OCI-LY7 (cell line): ENCODE results near the gene GALNT2. TPM values are rescaled to one million over a fixed set of nuclear protein-coding genes. Genes with fewer than 3 reads are reported as not detected.

Experiments
- BruUV-seq: library from RNA; stranded (reverse); fragments of 400-500 nt; replicated peaks from 2 replicates; lab custom pipeline; 2021; lab: Mats Ljungman, UMichigan
- CTCF ChIA-PET: fragments of 300-600 bp; sonication (Branson Sonifier 250); formaldehyde crosslinking; loops from one replicate; lab custom pipeline; 2022; ENCODE audit warnings: antibody characterized with exemption; ENCODE audit not compliant: unreplicated experiment; lab: Charles Lee
- POLR2A ChIA-PET: fragments of 300-600 bp; sonication (Branson Sonifier 250); formaldehyde crosslinking; loops from one replicate; lab custom pipeline; 2022; ENCODE audit warnings: antibody characterized with exemption; lab: Charles Lee
- DNase-seq: peaks from one replicate; pipeline ENCODE4 v3.0.0-alpha.2; 2015; ENCODE audit warnings: low spot score
- H2AFZ ChIP-seq: fragments of 200-600 bp; sonication (generic), shearing (Covaris generic); 2 replicates; pipeline ENCODE4 v1.6.1; 2014; ENCODE audit warnings: mild to moderate bottlenecking, antibody characterized with exemption, low read length, moderate library complexity
- H3K27ac ChIP-seq: fragments of 200-600 bp; sonication (generic); 2 replicates; pipeline ENCODE4 v1.5.1; 2014; ENCODE audit warnings: mixed run types, low read depth, mild to moderate bottlenecking, moderate library complexity, low read length, inconsistent platforms; ENCODE audit not compliant: poor library complexity, severe bottlenecking
- H3K36me3 ChIP-seq: fragments of 200-600 bp; sonication (generic); 2 replicates; pipeline ENCODE4 v1.6.1; 2014; ENCODE audit warnings: mild to moderate bottlenecking, antibody characterized with exemption, low read length, moderate library complexity, mixed read lengths; ENCODE audit not compliant: insufficient read depth
- H3K4me1 ChIP-seq: fragments of 200-600 bp; sonication (generic); 2 replicates; pipeline ENCODE4 v1.5.1; 2014; ENCODE audit warnings: mild to moderate bottlenecking, low read length; ENCODE audit not compliant: insufficient read depth, poor library complexity, severe bottlenecking
- H3K4me2 ChIP-seq: fragments of 200-600 bp; sonication (generic); 2 replicates; pipeline ENCODE4 v1.6.1; 2014; ENCODE audit warnings: mild to moderate bottlenecking, low read length
- H3K4me3 ChIP-seq: fragments of 200-600 bp; sonication (generic); 2 replicates; pipeline ENCODE4 v1.5.1; 2014; ENCODE audit warnings: mild to moderate bottlenecking, low read depth, low read length; ENCODE audit not compliant: poor library complexity, severe bottlenecking
- H3K79me2 ChIP-seq: fragments of 200-600 bp; sonication (generic); 2 replicates; pipeline ENCODE4 v1.6.1; 2016; ENCODE audit warnings: low read depth, mild to moderate bottlenecking, low read length, moderate library complexity, mixed read lengths; ENCODE audit not compliant: insufficient read depth
- H3K9me2 ChIP-seq: fragments of 200-600 bp; sonication (generic); 2 replicates; pipeline ENCODE4 v1.6.1; 2016; ENCODE audit warnings: mild to moderate bottlenecking, low read length, mixed read lengths; ENCODE audit not compliant: insufficient read depth
- H3K9me3 ChIP-seq: fragments of 200-600 bp; sonication (generic); 2 replicates; pipeline ENCODE4 v1.6.1; 2014; ENCODE audit warnings: mild to moderate bottlenecking, mixed run types, low read length, mixed read lengths
- H4K20me1 ChIP-seq: fragments of 200-600 bp; sonication (generic); 2 replicates; pipeline ENCODE4 v1.6.1; 2014; ENCODE audit warnings: mild to moderate bottlenecking, antibody characterized with exemption, low read length, moderate library complexity, mixed read lengths; ENCODE audit not compliant: insufficient read depth
- CTCF ChIP-seq: fragments of 200-600 bp; sonication (generic); conservative IDR thresholded peaks from 2 replicates; pipeline ENCODE4 v1.5.1; 2014; ENCODE audit warnings: mild to moderate bottlenecking, antibody characterized with exemption, low read length, moderate library complexity, mixed read lengths
- EZH2phosphoT487 ChIP-seq: fragments of 200-600 bp; sonication (generic); IDR thresholded peaks from 2 replicates; pipeline ENCODE4 v1.6.1; 2018; ENCODE audit warnings: low read depth, borderline replicate concordance, mild to moderate bottlenecking, mixed run types, antibody characterized with exemption, low read length, moderate library complexity, mixed read lengths
- intact Hi-C: fragments of 100-400 bp; cut with micrococcal nuclease; formaldehyde crosslinking; loops from one replicate; pipeline ENCODE4 v1.10.0; 2022; ENCODE audit not compliant: unreplicated experiment
- total RNA-seq, 2 experiments: library from RNA; depleted of rRNA in 1 of 2; stranded (reverse); fragments of >200 nt in 1 of 2; shearing (Covaris generic) in 1 of 2; gene quantifications; 2 replicates each; pipeline ENCODE4 v1.2.3, GENCODE V29; 2014 to 2022

The GALNT2 gene
- total RNA-seq, 2 experiments from 2014 or later = 29.9 to 67.3 TPM

GRCh38 chr1:230249695-230250480 is 182.8 kb downstream of the GALNT2 start:
- ChIA-PET POLR2A (interaction anchor here (0.6 to 1.3 kb wide), 3 partner anchors 8 to 1436 kb away, joined by 3 to 5 read pairs (median 3); no protein-coding TSS in a partner anchor), CTCF (no interaction called here)
- no peaks in the 10 kb centered on the region for H3K79me2 ChIP-seq
- BruUV-seq = no TSS peak
- no peak for DNase-seq
- no peaks in the 10 kb centered on the region for H3K9me3 ChIP-seq
- intact Hi-C loops = no loop called here
- H3K27ac ChIP-seq = no peak overlapping the region
- no peak for TF ChIP-seq CTCF
- TF ChIP-seq EZH2phosphoT487 = no peak
- peaks cover 39% of the 10 kb centered on the region for H3K36me3 ChIP-seq
- H3K4me2 ChIP-seq = no peak overlapping the region
- no peaks in the 10 kb centered on the region for H3K4me1 ChIP-seq
- H4K20me1 ChIP-seq = no peaks in the 10 kb centered on the region
- no peak overlapping the region for H2AFZ ChIP-seq
- no peak overlapping the region for H3K4me3 ChIP-seq
- H3K9me2 ChIP-seq = no peaks in the 10 kb centered on the region

GRCh38 chr1:230250666-230251065 is 183.6 kb downstream of the GALNT2 start:
- peaks cover 47% of the 10 kb centered on the region for H3K36me3 ChIP-seq
- H3K9me2 ChIP-seq = no peaks in the 10 kb centered on the region
- no peaks in the 10 kb centered on the region for H3K4me1 ChIP-seq
- H3K4me2 ChIP-seq = no peak overlapping the region
- no peak for TF ChIP-seq EZH2phosphoT487
- TF ChIP-seq CTCF = no peak
- H2AFZ ChIP-seq = no peak overlapping the region
- ChIA-PET POLR2A (interaction anchor here (1.2 to 1.3 kb wide), 2 partner anchors 7 to 14 kb away, joined by 3 to 5 read pairs; no protein-coding TSS in a partner anchor), CTCF (no interaction called here)
- H3K9me3 ChIP-seq = no peaks in the 10 kb centered on the region
- H4K20me1 ChIP-seq = no peaks in the 10 kb centered on the region
- no TSS peak for BruUV-seq
- no peaks in the 10 kb centered on the region for H3K79me2 ChIP-seq
- no peak for DNase-seq
- H3K27ac ChIP-seq = no peak overlapping the region
- no peak overlapping the region for H3K4me3 ChIP-seq
- intact Hi-C loops = no loop called here

- no TSS peak for BruUV-seq
- CTCF ChIA-PET = no interaction called here
These were observed 184.7 kb downstream of the GALNT2 start for GRCh38 chr1:230251644-230252191.

More at GRCh38 chr1:230251644-230252191, 184.7 kb downstream of the GALNT2 start:
- POLR2A ChIA-PET = no interaction called here
- no peak overlapping the region for H2AFZ ChIP-seq
- no peaks in the 10 kb centered on the region for H3K79me2 ChIP-seq
- H3K4me1 ChIP-seq = no peaks in the 10 kb centered on the region
- H3K36me3 ChIP-seq = peaks cover 45% of the 10 kb centered on the region
- intact Hi-C loops = no loop called here
- TF ChIP-seq CTCF = no peak
- no peak for TF ChIP-seq EZH2phosphoT487
- no peaks in the 10 kb centered on the region for H3K9me2 ChIP-seq
- DNase-seq = no peak
- H3K4me2 ChIP-seq = no peak overlapping the region
- no peaks in the 10 kb centered on the region for H4K20me1 ChIP-seq
- no peak overlapping the region for H3K27ac ChIP-seq
- no peaks in the 10 kb centered on the region for H3K9me3 ChIP-seq
- H3K4me3 ChIP-seq = no peak overlapping the region
